Hepatocyte (in vitro differentiated cells): ENCODE data around the gene RHOF. TPM values are rescaled to one million over a fixed set of nuclear protein-coding genes. Genes with fewer than 3 reads are reported as not detected.
A peak's percentile ranks its signal among the peaks of the same experiment; 100 is the strongest.

Source experiments
- DNase-seq: peaks from one replicate; pipeline ENCODE4 v3.0.0-alpha.2; 2016; ENCODE audit warnings: low spot score
- H2AFZ ChIP-seq: fragments of 200-600 bp; sonication (generic); 2 replicates; pipeline ENCODE4 v1.6.0; 2016; ENCODE audit warnings: antibody characterized with exemption, mild to moderate bottlenecking
- H3K27ac ChIP-seq: fragments of 200-600 bp; sonication (generic); 2 replicates; pipeline ENCODE4 v1.5.1; 2016; ENCODE audit warnings: mild to moderate bottlenecking
- H3K27me3 ChIP-seq: fragments of 200-600 bp; sonication (generic); 2 replicates; pipeline ENCODE4 v1.6.1; 2016
- H3K36me3 ChIP-seq: fragments of 200-600 bp; sonication (generic); replicated peaks from 2 replicates; pipeline ENCODE4 v1.5.1; 2016; ENCODE audit warnings: low read depth; ENCODE audit not compliant: insufficient read depth
- H3K4me1 ChIP-seq: fragments of 200-600 bp; sonication (generic); 2 replicates; pipeline ENCODE4 v1.5.1; 2016; ENCODE audit warnings: mild to moderate bottlenecking, moderate library complexity; ENCODE audit not compliant: insufficient read depth
- H3K4me2 ChIP-seq: fragments of 200-600 bp; sonication (generic); 2 replicates; pipeline ENCODE4 v1.6.0; 2016
- H3K4me3 ChIP-seq: fragments of 200-600 bp; sonication (generic); 2 replicates; pipeline ENCODE4 v1.5.1; 2016; ENCODE audit warnings: mild to moderate bottlenecking
- H3K79me2 ChIP-seq: fragments of 200-600 bp; sonication (generic); 2 replicates; pipeline ENCODE4 v1.6.0; 2017; ENCODE audit warnings: mild to moderate bottlenecking
- H3K9me2 ChIP-seq: fragments of 200-600 bp; sonication (generic); replicated peaks from 2 replicates; pipeline ENCODE4 v1.6.0; 2017; ENCODE audit warnings: mild to moderate bottlenecking; ENCODE audit not compliant: insufficient read depth
- H3K9me3 ChIP-seq: fragments of 200-600 bp; sonication (generic); 2 replicates; pipeline ENCODE4 v1.5.1; 2016; ENCODE audit warnings: low read depth, mild to moderate bottlenecking
- H4K20me1 ChIP-seq: fragments of 200-600 bp; sonication (generic); 2 replicates; pipeline ENCODE4 v1.6.0; 2016; ENCODE audit warnings: mild to moderate bottlenecking; ENCODE audit not compliant: insufficient read depth, poor library complexity, severe bottlenecking
- EZH2 ChIP-seq: fragments of 200-600 bp; sonication (generic); IDR thresholded peaks from 2 replicates; pipeline ENCODE4 v1.6.1; 2016; ENCODE audit warnings: antibody characterized with exemption, mild to moderate bottlenecking, borderline replicate concordance
- EZH2phosphoT487 ChIP-seq: fragments of 200-600 bp; sonication (generic); IDR thresholded peaks from one replicate; pipeline ENCODE4 v1.6.1; 2018; ENCODE audit warnings: antibody characterized with exemption, mild to moderate bottlenecking, low read depth, moderate library complexity; ENCODE audit not compliant: unreplicated experiment, severe bottlenecking
- WGBS: methylation state at CpG from one replicate; pipeline ENCODE4 v1.1.6; 2016; ENCODE audit warnings: low lambda C conversion rate; ENCODE audit errors: missing lambda C conversion rate; 5-methylcytosine and 5-hydroxymethylcytosine counted together
- polyA plus RNA-seq: library from polyadenylated mRNA; unstranded; fragments of >200 nt; fragmentation: Nextera tagmentation; extraction: Ambion mirVana; gene quantifications from 2 replicates; pipeline ENCODE4 v1.2.1, GENCODE V29; 2016
- total RNA-seq: library from RNA; depleted of rRNA; stranded (reverse); fragments of >200 nt; gene quantifications from 2 replicates; pipeline ENCODE4 v1.2.3, GENCODE V29; 2014
- TF ChIP-seq, protein P1 (sequence below): fragments of 200-600 bp; sonication (generic); IDR thresholded peaks from 2 replicates; pipeline ENCODE4 v1.5.1; 2016; ENCODE audit warnings: antibody characterized with exemption, mild to moderate bottlenecking; ENCODE audit not compliant: poor library complexity

Gene RHOF
- total and polyA plus RNA-seq, 2 experiments from 2014 or later: 40.4 to 45.3 TPM

DNA sequence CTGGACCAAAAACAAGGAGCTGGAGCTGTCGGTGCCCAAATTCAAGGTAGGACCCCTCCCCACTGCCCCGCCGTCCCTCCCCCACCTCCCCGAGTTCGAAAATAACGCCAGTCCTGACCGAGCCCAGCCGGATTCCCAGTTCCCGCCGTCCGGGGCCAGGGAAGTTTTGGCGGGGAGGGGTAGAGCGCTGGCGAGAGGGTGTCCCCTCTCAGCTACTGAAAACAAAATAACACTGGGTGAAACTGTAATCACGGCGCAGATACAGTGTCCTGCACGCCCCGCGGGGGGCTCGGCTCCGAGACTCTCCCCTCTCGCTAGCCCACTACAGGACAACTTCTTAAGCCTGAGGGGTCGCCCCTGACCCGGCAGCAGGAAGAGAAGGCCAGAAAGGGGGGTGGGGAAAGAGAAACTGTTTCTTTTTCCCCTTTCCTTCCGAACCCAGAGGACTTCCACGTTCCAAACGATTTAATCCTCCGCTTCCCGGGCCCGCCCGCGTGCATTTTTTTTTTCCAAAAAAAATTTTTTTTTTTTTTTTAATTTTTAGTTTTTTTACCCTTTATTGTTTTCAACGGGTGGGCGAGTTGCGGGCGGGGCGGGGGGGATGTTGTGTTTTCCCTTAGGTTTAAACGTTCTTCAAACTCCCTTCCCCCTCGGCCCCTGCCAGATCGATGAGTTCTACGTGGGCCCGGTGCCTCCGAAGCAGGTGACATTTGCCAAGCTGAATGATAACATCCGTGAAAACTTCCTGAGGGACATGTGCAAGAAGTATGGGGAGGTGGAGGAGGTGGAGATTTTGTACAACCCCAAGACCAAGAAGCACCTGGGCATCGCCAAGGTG lies 11.9 kb upstream of the RHOF start:
- WGBS: 2% methylated on average over 38 of the region's 45 CpGs
- H3K79me2 ChIP-seq: peaks cover 80% of the 10 kb centered on the region
- peak overlapping the region; percentile 76 for H3K4me3 ChIP-seq
- H3K4me1 ChIP-seq: peaks cover 21% of the 10 kb centered on the region
- no peaks in the 10 kb centered on the region for H3K36me3 ChIP-seq
- peak overlapping the region; percentile 100 for H3K27ac ChIP-seq
- no peak for DNase-seq
- peak overlapping the region; percentile 97 for H3K4me2 ChIP-seq
- no peaks in the 10 kb centered on the region for H3K27me3 ChIP-seq
- TF ChIP-seq EZH2 (no peak), EZH2phosphoT487 (no peak)
- TF ChIP-seq, protein P1, sequence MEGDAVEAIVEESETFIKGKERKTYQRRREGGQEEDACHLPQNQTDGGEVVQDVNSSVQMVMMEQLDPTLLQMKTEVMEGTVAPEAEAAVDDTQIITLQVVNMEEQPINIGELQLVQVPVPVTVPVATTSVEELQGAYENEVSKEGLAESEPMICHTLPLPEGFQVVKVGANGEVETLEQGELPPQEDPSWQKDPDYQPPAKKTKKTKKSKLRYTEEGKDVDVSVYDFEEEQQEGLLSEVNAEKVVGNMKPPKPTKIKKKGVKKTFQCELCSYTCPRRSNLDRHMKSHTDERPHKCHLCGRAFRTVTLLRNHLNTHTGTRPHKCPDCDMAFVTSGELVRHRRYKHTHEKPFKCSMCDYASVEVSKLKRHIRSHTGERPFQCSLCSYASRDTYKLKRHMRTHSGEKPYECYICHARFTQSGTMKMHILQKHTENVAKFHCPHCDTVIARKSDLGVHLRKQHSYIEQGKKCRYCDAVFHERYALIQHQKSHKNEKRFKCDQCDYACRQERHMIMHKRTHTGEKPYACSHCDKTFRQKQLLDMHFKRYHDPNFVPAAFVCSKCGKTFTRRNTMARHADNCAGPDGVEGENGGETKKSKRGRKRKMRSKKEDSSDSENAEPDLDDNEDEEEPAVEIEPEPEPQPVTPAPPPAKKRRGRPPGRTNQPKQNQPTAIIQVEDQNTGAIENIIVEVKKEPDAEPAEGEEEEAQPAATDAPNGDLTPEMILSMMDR: no peak
- H4K20me1 ChIP-seq: peaks cover 10% of the 10 kb centered on the region
- no peaks in the 10 kb centered on the region for H3K9me2 ChIP-seq
- H2AFZ ChIP-seq: no peak overlapping the region
- no peaks in the 10 kb centered on the region for H3K9me3 ChIP-seq

DNA sequence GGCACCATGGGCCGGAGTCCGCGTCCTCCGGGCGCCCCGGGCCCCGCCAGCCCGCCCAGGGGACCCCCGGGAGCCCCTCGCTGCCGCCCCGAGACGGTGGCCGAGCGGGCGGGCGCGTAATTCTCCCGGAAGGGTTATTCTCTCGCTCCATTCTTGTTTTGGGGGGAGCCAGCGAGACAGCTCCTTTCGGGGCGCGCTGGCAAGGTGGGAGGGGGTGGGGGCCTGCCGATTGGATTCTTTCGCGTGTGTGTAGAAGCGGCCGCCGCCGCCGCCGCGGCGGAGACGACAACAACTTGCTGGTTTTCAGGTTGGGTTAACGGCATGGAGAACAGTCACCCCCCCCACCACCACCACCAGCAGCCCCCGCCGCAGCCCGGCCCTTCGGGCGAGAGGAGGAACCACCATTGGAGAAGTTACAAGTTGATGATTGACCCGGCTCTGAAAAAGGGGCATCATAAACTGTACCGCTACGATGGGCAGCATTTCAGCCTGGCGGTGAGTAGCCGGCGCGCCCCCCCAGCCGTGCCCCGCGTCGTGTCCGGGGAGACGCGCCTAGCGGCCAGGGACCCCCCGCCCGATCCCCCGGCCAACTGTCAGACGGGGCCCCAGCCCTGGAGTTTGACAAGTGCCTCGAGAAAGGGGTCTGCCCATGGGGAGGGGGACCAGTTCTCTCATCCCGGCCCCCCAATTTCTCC lies 11.1 kb upstream of the RHOF start:
- peaks cover 8% of the 10 kb centered on the region for H4K20me1 ChIP-seq
- H3K4me2 ChIP-seq: peak overlapping the region; percentile 97
- H3K9me2 ChIP-seq: no peaks in the 10 kb centered on the region
- H3K4me1 ChIP-seq: peaks cover 21% of the 10 kb centered on the region
- H3K27me3 ChIP-seq: no peaks in the 10 kb centered on the region
- peak overlapping the region; percentile 15 for H2AFZ ChIP-seq
- no peaks in the 10 kb centered on the region for H3K36me3 ChIP-seq
- peak overlapping the region; percentile 76 for H3K4me3 ChIP-seq
- 0% methylated on average over 2 of the region's 63 CpGs for WGBS
- H3K79me2 ChIP-seq: peaks cover 76% of the 10 kb centered on the region
- DNase-seq: peak; percentile 67
- H3K9me3 ChIP-seq: no peaks in the 10 kb centered on the region
- no peak for TF ChIP-seq EZH2phosphoT487
- peak overlapping the region; percentile 100 for H3K27ac ChIP-seq

DNA sequence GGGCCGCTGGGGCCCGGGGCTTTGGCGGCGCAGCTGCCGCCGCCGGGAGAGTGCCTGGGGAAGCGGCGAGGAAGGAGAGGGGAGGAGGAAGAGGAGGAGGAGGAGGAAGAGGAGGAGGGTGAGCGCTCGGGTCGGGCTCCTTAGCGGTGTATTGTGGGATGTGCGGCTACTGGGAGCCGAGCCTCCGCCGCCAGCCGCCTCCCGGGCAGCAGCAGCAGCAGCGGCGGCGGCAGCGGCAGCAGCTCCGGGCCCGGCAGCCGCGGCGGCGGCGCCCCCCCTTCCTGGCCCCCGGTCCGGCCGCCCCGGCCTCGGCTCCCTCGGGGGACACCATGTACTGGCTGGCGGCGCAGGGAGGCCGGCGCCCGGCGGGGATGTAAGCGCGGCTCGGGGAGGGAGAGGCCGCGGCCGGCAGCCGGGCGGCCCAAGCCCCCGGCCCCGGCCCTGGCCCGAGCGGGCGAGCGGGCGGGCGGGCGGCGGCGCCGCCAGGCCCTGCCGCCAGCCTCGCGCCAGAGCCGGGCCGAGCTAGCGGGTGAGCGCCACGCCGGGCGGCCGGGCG lies 10.5 kb upstream of the RHOF start, which contains the start of gene SETD1B:
Gene SETD1B, plus strand, starts transcription at position 149 of the 556 bp plus-strand sequence. CDS start 729 bp downstream, outside the sequence.
- Histone ChIP-seq H3K79me2 (peaks cover 75% of the 10 kb centered on the region), H3K27ac (peak within 1 kb of the TSS; percentile 100), H3K4me3 (peak within 1 kb of the TSS; percentile 76), H2AFZ (peak within 1 kb of the TSS; percentile 15), H3K36me3 (no peaks in the 10 kb centered on the region), H3K9me2 (no peaks in the 10 kb centered on the region), H3K27me3 (no peaks in the 10 kb centered on the region), H4K20me1 (peaks cover 8% of the 10 kb centered on the region), H3K9me3 (no peaks in the 10 kb centered on the region), H3K4me2 (peak within 1 kb of the TSS; percentile 97), H3K4me1 (peaks cover 26% of the 10 kb centered on the region)
- TF ChIP-seq, protein P1: no peak
- TF ChIP-seq EZH2 (no peak), EZH2phosphoT487 (no peak)
- peak; percentile 69 for DNase-seq
- WGBS: no CpG with 5 or more reads among the region's 74 CpGs
